Activated CD4-positive, alpha-beta T cell treated with anti-CD3 and anti-CD28 coated beads, Interleukin-2, amount 10 ng/mL, durations not matched to agents 7 days and 5 days (primary cell): ENCODE data around the gene TOR1AIP1. TPM values are rescaled to one million over a fixed set of nuclear protein-coding genes. Genes with fewer than 3 reads are reported as not detected.
"Not testable (repeated sequence)": the region's sequence is repeated elsewhere in the genome, so short reads cannot be mapped to it uniquely, and the experiment has no call there.

Source experiments
- CTCF ChIA-PET: fragments of 350-600 bp; sonication (Branson Sonifier 250); formaldehyde crosslinking; loops from one replicate; lab custom pipeline; 2021; ENCODE audit warnings: antibody characterized with exemption; lab: Charles Lee
- POLR2A ChIA-PET: fragments of 350-600 bp; sonication (Branson Sonifier 250); formaldehyde crosslinking; loops from one replicate; lab custom pipeline; 2021; ENCODE audit warnings: antibody characterized with exemption; lab: Charles Lee
- DNase-seq: peaks from one replicate; pipeline ENCODE4 v3.0.0-alpha.2; 2020
- H3K27ac Mint-ChIP-seq: one replicate; pipeline ENCODE4 v1.8.0; 2021; ENCODE audit warnings: mild to moderate bottlenecking, moderate library complexity, mixed read lengths
- H3K27me3 Mint-ChIP-seq: one replicate; pipeline ENCODE4 v1.8.0; 2021; ENCODE audit warnings: mixed read lengths
- H3K36me3 Mint-ChIP-seq: one replicate; pipeline ENCODE4 v1.8.0; 2021; ENCODE audit warnings: low read depth, mixed read lengths
- H3K4me1 Mint-ChIP-seq: one replicate; pipeline ENCODE4 v1.8.0; 2021; ENCODE audit warnings: mixed read lengths
- H3K4me3 Mint-ChIP-seq: one replicate; pipeline ENCODE4 v1.8.0; 2021; ENCODE audit warnings: mild to moderate bottlenecking, moderate library complexity, mixed read lengths
- H3K9me3 Mint-ChIP-seq: one replicate; pipeline ENCODE4 v1.8.0; 2021; ENCODE audit warnings: mixed read lengths
- total RNA-seq, 2 experiments: library from RNA; stranded (reverse); gene quantifications; one replicate each; pipeline ENCODE4 v1.2.3, GENCODE V29; 2021

Gene TOR1AIP1
- total RNA-seq, 2 experiments from 2014 or later, result 70.2 to 91.1 TPM

GRCh38 chr1:179951383-179952144, 69.5 kb downstream of the TOR1AIP1 start:
- Mint-ChIP-seq H3K9me3 (no peaks in the 10 kb centered on the region), H3K27ac (no peak overlapping the region), H3K4me3 (no peak overlapping the region), H3K36me3 (no peaks in the 10 kb centered on the region), H3K27me3 (no peaks in the 10 kb centered on the region), H3K4me1 (peaks cover 33% of the 10 kb centered on the region)
- no peak for DNase-seq
- POLR2A ChIA-PET, result no interaction called here
- CTCF ChIA-PET, result interaction anchor here (0.9 to 1.5 kb wide), 5 partner anchors 8 to 94 kb away, joined by 3 to 5 read pairs (median 3); no protein-coding TSS in a partner anchor

GRCh38 chr1:179952186-179952585, 70.1 kb downstream of the TOR1AIP1 start:
- Mint-ChIP-seq H3K27ac (peak overlapping the region; percentile 98), H3K4me1 (peaks cover 37% of the 10 kb centered on the region), H3K36me3 (no peaks in the 10 kb centered on the region), H3K4me3 (peak overlapping the region; percentile 53), H3K27me3 (no peaks in the 10 kb centered on the region), H3K9me3 (no peaks in the 10 kb centered on the region)
- DNase-seq, result no peak
- CTCF ChIA-PET, result interaction anchor here (0.9 to 2.8 kb wide), 5 partner anchors 8 to 93 kb away, joined by 3 to 6 read pairs (median 4); no protein-coding TSS in a partner anchor
- POLR2A ChIA-PET, result no interaction called here

- no peak for DNase-seq
- CTCF ChIA-PET, result interaction anchor here (0.7 to 2.8 kb wide), 3 partner anchors 18 to 92 kb away, joined by 3 to 6 read pairs (median 3); no protein-coding TSS in a partner anchor
- Mint-ChIP-seq H3K4me1 (peaks cover 45% of the 10 kb centered on the region), H3K27ac (peak overlapping the region; percentile 98), H3K36me3 (peaks cover 1% of the 10 kb centered on the region), H3K27me3 (no peaks in the 10 kb centered on the region), H3K9me3 (no peaks in the 10 kb centered on the region), H3K4me3 (peak overlapping the region; percentile 82)
- POLR2A ChIA-PET, result interaction anchor here (0.6 to 0.9 kb wide), 2 partner anchors 72 to 145 kb away, joined by 3 read pairs; partner anchors contain the start of gene TOR1AIP1
Measured at GRCh38 chr1:179953974-179954492, 71.9 kb downstream of the TOR1AIP1 start.

GRCh38 chr1:179954493-179955286, 72.6 kb downstream of the TOR1AIP1 start, which contains the start of gene CEP350:
Gene CEP350 (plus strand): TSS chr1:179954810. CDS start chr1:179986182, 31,372 bp downstream.
- Mint-ChIP-seq H3K9me3 (no peaks in the 10 kb centered on the region), H3K4me1 (peaks cover 48% of the 10 kb centered on the region), H3K27me3 (no peaks in the 10 kb centered on the region), H3K27ac (peak within 1 kb of the TSS; percentile 98), H3K36me3 (peaks cover 2% of the 10 kb centered on the region), H3K4me3 (peak within 1 kb of the TSS; percentile 82)
- ChIA-PET CTCF (interaction anchor here (1.2 to 2.8 kb wide), 2 partner anchors 10 to 18 kb away, joined by 3 to 6 read pairs; no protein-coding TSS in a partner anchor), POLR2A (interaction anchor here (0.6 to 0.9 kb wide), 2 partner anchors 72 to 144 kb away, joined by 3 read pairs; partner anchors contain the start of gene TOR1AIP1)
- peak; percentile 99 for DNase-seq

GRCh38 chr1:179955287-179955680, 73.2 kb downstream of the TOR1AIP1 start:
- Mint-ChIP-seq H3K27ac (peak overlapping the region; percentile 90), H3K36me3 (peaks cover 5% of the 10 kb centered on the region), H3K9me3 (no peaks in the 10 kb centered on the region), H3K4me3 (peak overlapping the region; percentile 82), H3K4me1 (peaks cover 51% of the 10 kb centered on the region), H3K27me3 (no peaks in the 10 kb centered on the region)
- ChIA-PET POLR2A (no interaction called here), CTCF (interaction anchor here (1.2 kb wide), 2 partner anchors 10 to 14 kb away, joined by 3 read pairs; no protein-coding TSS in a partner anchor)
- DNase-seq, result no peak

GRCh38 chr1:179955731-179956130, 73.6 kb downstream of the TOR1AIP1 start:
- ChIA-PET POLR2A (no interaction called here), CTCF (interaction anchor here (0.6 to 1.2 kb wide), 3 partner anchors 11 to 34 kb away, joined by 3 read pairs; no protein-coding TSS in a partner anchor)
- H3K9me3 Mint-ChIP-seq, result no peaks in the 10 kb centered on the region
- H3K4me1 Mint-ChIP-seq, result peaks cover 52% of the 10 kb centered on the region
- no peaks in the 10 kb centered on the region for H3K27me3 Mint-ChIP-seq
- H3K36me3 Mint-ChIP-seq, result peaks cover 7% of the 10 kb centered on the region
- peak overlapping the region; percentile 82 for H3K4me3 Mint-ChIP-seq
- peak overlapping the region; percentile 90 for H3K27ac Mint-ChIP-seq
- DNase-seq, result no peak

GRCh38 chr1:179958359-179958758, 76.3 kb downstream of the TOR1AIP1 start:
- ChIA-PET POLR2A (no interaction called here), CTCF (no interaction called here)
- Mint-ChIP-seq H3K9me3 (peaks cover 2% of the 10 kb centered on the region), H3K36me3 (peaks cover 26% of the 10 kb centered on the region), H3K4me1 (peaks cover 44% of the 10 kb centered on the region), H3K4me3 (no peak overlapping the region), H3K27me3 (no peaks in the 10 kb centered on the region), H3K27ac (no peak overlapping the region)
- no peak for DNase-seq

GRCh38 chr1:179962168-179962567, 80.1 kb downstream of the TOR1AIP1 start:
- H3K4me3 Mint-ChIP-seq, result not testable (repeated sequence)

GRCh38 chr1:179966551-179966950, 84.5 kb downstream of the TOR1AIP1 start:
- ChIA-PET CTCF (no interaction called here), POLR2A (no interaction called here)
- no peak overlapping the region for H3K27ac Mint-ChIP-seq
- no peak for DNase-seq
- H3K9me3 Mint-ChIP-seq, result peaks cover 15% of the 10 kb centered on the region
- H3K36me3 Mint-ChIP-seq, result peaks cover 56% of the 10 kb centered on the region
- H3K27me3 Mint-ChIP-seq, result no peaks in the 10 kb centered on the region
- peaks cover 36% of the 10 kb centered on the region for H3K4me1 Mint-ChIP-seq
- H3K4me3 Mint-ChIP-seq, result no peak overlapping the region

More at GRCh38 chr1:179962168-179962567, 80.1 kb downstream of the TOR1AIP1 start:
- Mint-ChIP-seq H3K4me1 (peaks cover 40% of the 10 kb centered on the region), H3K9me3 (peaks cover 16% of the 10 kb centered on the region), H3K36me3 (peaks cover 43% of the 10 kb centered on the region)
- H3K27me3 Mint-ChIP-seq, H3K27ac Mint-ChIP-seq, DNase-seq, POLR2A ChIA-PET, CTCF ChIA-PET: not testable (repeated sequence)

- ChIA-PET CTCF (no interaction called here), POLR2A (no interaction called here)
- peaks cover 35% of the 10 kb centered on the region for H3K4me1 Mint-ChIP-seq
Measured at GRCh38 chr1:179968284-179968993, 86.4 kb downstream of the TOR1AIP1 start.

GRCh38 chr1:179968994-179969919, 87.2 kb downstream of the TOR1AIP1 start:
- ChIA-PET CTCF (interaction anchor here (0.9 to 1.1 kb wide), 2 partner anchors 14 to 16 kb away, joined by 3 to 4 read pairs; no protein-coding TSS in a partner anchor), POLR2A (no interaction called here)
- H3K27me3 Mint-ChIP-seq, result no peaks in the 10 kb centered on the region
- no peak overlapping the region for H3K27ac Mint-ChIP-seq
- H3K9me3 Mint-ChIP-seq, result peaks cover 15% of the 10 kb centered on the region
- no peak overlapping the region for H3K4me3 Mint-ChIP-seq
- peaks cover 29% of the 10 kb centered on the region for H3K4me1 Mint-ChIP-seq
- peaks cover 45% of the 10 kb centered on the region for H3K36me3 Mint-ChIP-seq
- no peak for DNase-seq

More at GRCh38 chr1:179968284-179968993, 86.4 kb downstream of the TOR1AIP1 start:
- Mint-ChIP-seq H3K36me3 (peaks cover 47% of the 10 kb centered on the region), H3K27me3 (no peaks in the 10 kb centered on the region), H3K27ac (no peak overlapping the region), H3K9me3 (peaks cover 15% of the 10 kb centered on the region), H3K4me3 (no peak overlapping the region)
- no peak for DNase-seq
